GM12878 (cell line): ENCODE measurements around the gene HIPK4. TPM values are rescaled to one million over a fixed set of nuclear protein-coding genes. Genes with fewer than 3 reads are reported as not detected.
"Not testable (repeated sequence)": the region's sequence is repeated elsewhere in the genome, so short reads cannot be mapped to it uniquely, and the experiment has no call there.

Source experiments
- ATAC-seq: fragments of 200-7000 bp; cut with Tn5 transposase; 3 replicates; pipeline ENCODE4 v1.9.1; 2020; ENCODE audit warnings: mild to moderate bottlenecking, moderate library complexity
- BruUV-seq: library from RNA; stranded (reverse); fragments of 400-500 nt; replicated peaks from 2 replicates; lab custom pipeline; 2021; lab: Mats Ljungman, UMichigan
- CTCF ChIA-PET: fragments of 300-600 bp; sonication (Branson Sonifier 250); formaldehyde crosslinking; extraction: SDS; loops from one replicate; lab custom pipeline; 2021; ENCODE audit warnings: inconsistent platforms; lab: Yijun Ruan, JAX
- POLR2A ChIA-PET: fragments of 350-600 bp; formaldehyde crosslinking; extraction: SDS; loops from one replicate; lab custom pipeline; 2021; ENCODE audit warnings: inconsistent platforms; lab: Charles Lee
- RAD21 ChIA-PET: fragments of 300-600 bp; sonication (Branson Sonifier 250); formaldehyde crosslinking; loops from one replicate; lab custom pipeline; 2023; ENCODE audit warnings: antibody characterized with exemption; ENCODE audit not compliant: unreplicated experiment; lab: Charles Lee
- SMC1A ChIA-PET: fragments of 300-600 bp; sonication (Branson Sonifier 250); formaldehyde crosslinking; loops from one replicate; lab custom pipeline; 2023; ENCODE audit not compliant: unreplicated experiment, uncharacterized antibody; lab: Charles Lee
- DNase-seq: peaks from one replicate; pipeline ENCODE4 v3.0.0-alpha.2; 2011; ENCODE audit warnings: low read depth, low spot score
- FAIRE-seq: peaks from 3 replicates; lab custom pipeline; 2011; peaks lifted over from hg19 to GRCh38; lab: Jason Lieb, UNC
- H2AFZ ChIP-seq: 2 replicates; pipeline ENCODE4 v1.6.0; 2011; ENCODE audit warnings: low read depth, low read length, control low read depth; ENCODE audit not compliant: control insufficient read depth
- H3K27ac ChIP-seq: 2 replicates; pipeline ENCODE4 v1.5.1; 2011; ENCODE audit warnings: control low read depth; ENCODE audit not compliant: control insufficient read depth, insufficient read depth
- H3K27me3 ChIP-seq, 2 experiments: replicated peaks in 1 of 2; 2 replicates each; pipeline versions ENCODE4 v1.6.0 to v1.6.1; 2011; ENCODE audit warnings: low read length in 1 of 2; ENCODE audit not compliant: control insufficient read depth in 2 of 2, insufficient read depth in 2 of 2
- H3K36me3 ChIP-seq, 2 experiments: 2 replicates each; pipeline ENCODE4 v1.5.1; 2011; ENCODE audit warnings: low read length in 1 of 2; ENCODE audit not compliant: control insufficient read depth in 2 of 2, insufficient read depth in 2 of 2
- H3K4me1 ChIP-seq: 2 replicates; pipeline ENCODE4 v1.6.1; 2011; ENCODE audit warnings: mild to moderate bottlenecking, low read length, moderate library complexity, mixed read lengths; ENCODE audit not compliant: control insufficient read depth, insufficient read depth
- H3K4me2 ChIP-seq: 2 replicates; pipeline ENCODE4 v1.6.0; 2011; ENCODE audit warnings: control low read depth; ENCODE audit not compliant: control insufficient read depth, insufficient read depth
- H3K4me3 ChIP-seq: fragments of 200-600 bp; sonication (generic); 2 replicates; pipeline ENCODE4 v1.5.1; 2016
- H3K79me2 ChIP-seq: 2 replicates; pipeline ENCODE4 v1.6.0; 2011; ENCODE audit warnings: low read length; ENCODE audit not compliant: control insufficient read depth, insufficient read depth
- H3K9ac ChIP-seq: 2 replicates; pipeline ENCODE4 v1.8.0; 2011; ENCODE audit warnings: low read length, control low read depth, mixed read lengths; ENCODE audit not compliant: control insufficient read depth, insufficient read depth
- H3K9me3 ChIP-seq: replicated peaks from 3 replicates; pipeline ENCODE4 v1.5.1; 2011; ENCODE audit warnings: mild to moderate bottlenecking, low read length; ENCODE audit not compliant: control insufficient read depth, insufficient read depth
- H4K20me1 ChIP-seq: 2 replicates; pipeline ENCODE4 v1.6.0; 2011; ENCODE audit not compliant: control insufficient read depth, insufficient read depth
- CHD2 ChIP-seq: IDR thresholded peaks from 2 replicates; pipeline ENCODE4 v1.6.1; 2011; ENCODE audit warnings: low read depth, low read length, improper control_type of control experiment, borderline replicate concordance
- FOS ChIP-seq: IDR thresholded peaks from 3 replicates; pipeline ENCODE4 v1.6.1; 2011; ENCODE audit warnings: borderline replicate concordance; ENCODE audit not compliant: insufficient read length; ENCODE audit errors: extremely low read depth
- LARP7 ChIP-seq: fragments of 450-650 bp; IDR thresholded peaks from 2 replicates; pipeline ENCODE4 v1.6.1; 2017; ENCODE audit warnings: mild to moderate bottlenecking
- NRF1 ChIP-seq: conservative IDR thresholded peaks from 2 replicates; pipeline ENCODE4 v1.6.1; 2011; ENCODE audit warnings: mild to moderate bottlenecking, low read depth, low read length, improper control_type of control experiment
- PML ChIP-seq: IDR thresholded peaks from 2 replicates; pipeline ENCODE4 v1.6.1; 2012; ENCODE audit warnings: low read length, inconsistent platforms
- POLR2AphosphoS5 ChIP-seq: IDR thresholded peaks from 2 replicates; pipeline ENCODE4 v1.6.1; 2011; ENCODE audit warnings: mild to moderate bottlenecking, low read length, inconsistent platforms
- WGBS: methylation state at CpG from one replicate; pipeline ENCODE4 v1.1.6; 2016; ENCODE audit warnings: low lambda C conversion rate; ENCODE audit not compliant: insufficient replicate concordance, insufficient coverage; ENCODE audit errors: missing lambda C conversion rate; 5-methylcytosine and 5-hydroxymethylcytosine counted together
- in situ Hi-C: fragments of 300-500 bp; cut with MboI; formaldehyde crosslinking; loops from 9 replicates; pipeline ENCODE4 v1.14.3; 2018; ENCODE audit warnings: mixed read lengths
- intact Hi-C: fragments of 100-400 bp; cut with micrococcal nuclease; formaldehyde crosslinking; loops from one replicate; pipeline ENCODE4 v1.14.2; 2022; ENCODE audit not compliant: unreplicated experiment
- polyA plus RNA-seq, 11 experiments: library from polyadenylated mRNA; depleted of rRNA in 4 of 11; unstranded in 6 of 11; stranded (reverse) in 5 of 11; fragments of >200 nt; fragmentation: Nextera tagmentation in 4 of 11; fragmentation: Illumina TruSeq in 1 of 11; extraction: Ambion mirVana in 4 of 11; extraction: Trizol in 1 of 11; gene quantifications; 1 replicate in 1 of 11; 2 replicates in 10 of 11; pipeline versions ENCODE4 v1.2.1 to v1.2.3, GENCODE V29; 2011 to 2016; ENCODE audit warnings: inconsistent platforms in 2 of 11, missing spikeins in 2 of 11, low read depth in 1 of 11
- total RNA-seq, 4 experiments: library from RNA; depleted of rRNA in 3 of 4; stranded (reverse); fragments of >200 nt in 3 of 4; fragmentation: Illumina TruSeq in 1 of 4; extraction: Trizol in 1 of 4; gene quantifications; 2 replicates each; pipeline versions ENCODE4 v1.2.1 to v1.2.3, GENCODE V29; 2013 to 2021
- TF ChIP-seq, protein P1 (sequence below): IDR thresholded peaks from 2 replicates; pipeline ENCODE4 v1.6.1; 2012; ENCODE audit warnings: low read depth, low read length, improper control_type of control experiment
- TF ChIP-seq, protein P2 (sequence below): IDR thresholded peaks from 2 replicates; pipeline ENCODE4 v1.6.1; 2011; ENCODE audit warnings: borderline replicate concordance, low read depth, mild to moderate bottlenecking, moderate library complexity, low read length; ENCODE audit not compliant: insufficient read depth, poor library complexity, severe bottlenecking
- TF ChIP-seq, protein P3 (sequence below): fragments of 450-650 bp; formaldehyde crosslinking; IDR thresholded peaks from 2 replicates; pipeline ENCODE4 v1.4.0; 2022; ENCODE audit warnings: mild to moderate bottlenecking, moderate library complexity

Gene HIPK4
- total and polyA plus RNA-seq, 10 of the 15 experiments (the other 5 are each of a cell fraction or from before 2014, with no cell fraction given), result 0.07 to 0.13 (median 0.08) TPM; not detected in 7

DNA sequence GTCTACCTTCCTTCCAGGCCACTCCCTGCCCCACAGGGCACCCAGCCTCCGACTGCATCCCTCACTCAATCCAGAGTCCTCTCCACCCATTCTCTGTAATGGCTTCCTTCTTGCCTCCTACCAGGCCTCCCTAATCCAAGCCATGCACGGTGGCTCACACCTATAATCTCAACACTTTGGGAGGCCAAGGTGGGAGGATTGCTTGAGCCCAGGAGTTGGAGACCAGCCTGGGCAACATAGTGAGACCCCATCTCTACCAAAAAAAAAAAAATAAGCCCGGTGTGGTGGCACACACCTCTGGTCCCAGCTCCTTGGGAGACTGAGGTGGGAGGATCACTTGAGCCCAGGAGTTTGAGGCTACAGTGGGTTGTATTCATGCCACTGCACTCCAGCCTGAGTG lies 19.7 kb downstream of the HIPK4 start:
- ATAC-seq, H3K4me3 ChIP-seq, intact Hi-C loops, H3K79me2 ChIP-seq, in situ Hi-C loops, POLR2A ChIA-PET, FAIRE-seq, RAD21 ChIA-PET, H3K27ac ChIP-seq, H4K20me1 ChIP-seq, CTCF ChIA-PET, H3K4me1 ChIP-seq, H3K9me3 ChIP-seq, BruUV-seq, H3K27me3 ChIP-seq, H3K4me2 ChIP-seq, SMC1A ChIA-PET, H3K9ac ChIP-seq, H3K36me3 ChIP-seq, DNase-seq, H2AFZ ChIP-seq: not testable (repeated sequence)
- WGBS, result 81% methylated on average over 3 of the region's 3 CpGs

DNA sequence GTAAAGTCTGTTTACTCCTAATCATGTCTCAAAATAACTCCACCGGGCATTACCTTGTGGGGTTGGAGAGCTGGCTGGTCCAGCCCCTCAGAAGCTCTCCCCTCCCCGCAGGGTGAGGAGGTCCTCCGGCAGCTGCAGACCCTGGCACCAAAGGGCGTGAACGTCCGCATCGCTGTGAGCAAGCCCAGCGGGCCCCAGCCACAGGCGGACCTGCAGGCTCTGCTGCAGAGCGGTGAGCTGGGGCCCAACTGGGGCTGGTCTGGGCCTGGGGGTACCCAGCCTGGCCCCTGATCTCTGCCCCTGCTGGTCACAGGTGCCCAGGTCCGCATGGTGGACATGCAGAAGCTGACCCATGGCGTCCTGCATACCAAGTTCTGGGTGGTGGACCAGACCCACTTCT lies 20.2 kb downstream of the HIPK4 start:
- no peak for TF ChIP-seq FOS
- no peak for TF ChIP-seq CHD2
- TF ChIP-seq, protein P1, sequence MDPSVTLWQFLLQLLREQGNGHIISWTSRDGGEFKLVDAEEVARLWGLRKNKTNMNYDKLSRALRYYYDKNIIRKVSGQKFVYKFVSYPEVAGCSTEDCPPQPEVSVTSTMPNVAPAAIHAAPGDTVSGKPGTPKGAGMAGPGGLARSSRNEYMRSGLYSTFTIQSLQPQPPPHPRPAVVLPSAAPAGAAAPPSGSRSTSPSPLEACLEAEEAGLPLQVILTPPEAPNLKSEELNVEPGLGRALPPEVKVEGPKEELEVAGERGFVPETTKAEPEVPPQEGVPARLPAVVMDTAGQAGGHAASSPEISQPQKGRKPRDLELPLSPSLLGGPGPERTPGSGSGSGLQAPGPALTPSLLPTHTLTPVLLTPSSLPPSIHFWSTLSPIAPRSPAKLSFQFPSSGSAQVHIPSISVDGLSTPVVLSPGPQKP, result no peak
- TF ChIP-seq, protein P2, sequence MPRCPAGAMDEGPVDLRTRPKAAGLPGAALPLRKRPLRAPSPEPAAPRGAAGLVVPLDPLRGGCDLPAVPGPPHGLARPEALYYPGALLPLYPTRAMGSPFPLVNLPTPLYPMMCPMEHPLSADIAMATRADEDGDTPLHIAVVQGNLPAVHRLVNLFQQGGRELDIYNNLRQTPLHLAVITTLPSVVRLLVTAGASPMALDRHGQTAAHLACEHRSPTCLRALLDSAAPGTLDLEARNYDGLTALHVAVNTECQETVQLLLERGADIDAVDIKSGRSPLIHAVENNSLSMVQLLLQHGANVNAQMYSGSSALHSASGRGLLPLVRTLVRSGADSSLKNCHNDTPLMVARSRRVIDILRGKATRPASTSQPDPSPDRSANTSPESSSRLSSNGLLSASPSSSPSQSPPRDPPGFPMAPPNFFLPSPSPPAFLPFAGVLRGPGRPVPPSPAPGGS, result no peak
- TF ChIP-seq PML, result no peak
- TF ChIP-seq POLR2AphosphoS5, result no peak
- TF ChIP-seq NRF1, result no peak
- no peak for TF ChIP-seq LARP7
- TF ChIP-seq, protein P3, sequence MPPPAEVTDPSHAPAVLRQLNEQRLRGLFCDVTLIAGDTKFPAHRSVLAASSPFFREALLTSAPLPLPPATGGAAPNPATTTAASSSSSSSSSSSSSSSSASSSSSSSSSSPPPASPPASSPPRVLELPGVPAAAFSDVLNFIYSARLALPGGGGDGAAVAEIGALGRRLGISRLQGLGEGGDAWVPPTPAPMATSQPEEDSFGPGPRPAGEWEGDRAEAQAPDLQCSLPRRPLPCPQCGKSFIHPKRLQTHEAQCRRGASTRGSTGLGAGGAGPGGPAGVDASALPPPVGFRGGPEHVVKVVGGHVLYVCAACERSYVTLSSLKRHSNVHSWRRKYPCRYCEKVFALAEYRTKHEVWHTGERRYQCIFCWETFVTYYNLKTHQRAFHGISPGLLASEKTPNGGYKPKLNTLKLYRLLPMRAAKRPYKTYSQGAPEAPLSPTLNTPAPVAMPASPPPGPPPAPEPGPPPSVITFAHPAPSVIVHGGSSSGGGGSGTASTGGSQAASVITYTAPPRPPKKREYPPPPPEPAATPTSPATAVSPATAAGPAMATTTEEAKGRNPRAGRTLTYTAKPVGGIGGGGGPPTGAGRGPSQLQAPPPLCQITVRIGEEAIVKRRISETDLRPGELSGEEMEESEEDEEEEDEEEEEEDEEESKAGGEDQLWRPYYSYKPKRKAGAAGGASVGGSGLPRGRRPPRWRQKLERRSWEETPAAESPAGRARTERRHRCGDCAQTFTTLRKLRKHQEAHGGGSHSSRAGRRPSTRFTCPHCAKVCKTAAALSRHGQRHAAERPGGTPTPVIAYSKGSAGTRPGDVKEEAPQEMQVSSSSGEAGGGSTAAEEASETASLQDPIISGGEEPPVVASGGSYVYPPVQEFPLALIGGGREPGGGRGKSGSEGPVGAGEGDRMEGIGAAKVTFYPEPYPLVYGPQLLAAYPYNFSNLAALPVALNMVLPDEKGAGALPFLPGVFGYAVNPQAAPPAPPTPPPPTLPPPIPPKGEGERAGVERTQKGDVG (CRISPR knock-in tag), result no peak
- TF ChIP-seq, all 136 proteins: peak for 0
- Histone ChIP-seq H3K4me1 (no peaks in the 10 kb centered on the region), H3K9me3 (no peaks in the 10 kb centered on the region), H3K36me3 (no peaks in the 10 kb centered on the region; a peak in 2 of 4 replicates), H3K79me2 (no peaks in the 10 kb centered on the region), H3K4me3 (no peak overlapping the region), H4K20me1 (no peaks in the 10 kb centered on the region), H3K4me2 (no peak overlapping the region), H3K27me3 (no peaks in the 10 kb centered on the region), H3K27ac (no peak overlapping the region), H2AFZ (no peak overlapping the region), H3K9ac (no peak overlapping the region)
- ChIA-PET RAD21 (no interaction called here), POLR2A (no interaction called here), CTCF (no interaction called here), SMC1A (no interaction called here)
- FAIRE-seq (no peak), DNase-seq (no peak), ATAC-seq (no peak)
- BruUV-seq, result no TSS peak
- intact Hi-C loops (no loop called here), in situ Hi-C loops (no loop called here)
- WGBS, result 93% methylated on average over 11 of the region's 12 CpGs
